Measurements from ENCODE around the gene CD7.
A peak's percentile ranks its signal among the peaks of the same experiment; 100 is the strongest.

Gene CD7

DNA sequence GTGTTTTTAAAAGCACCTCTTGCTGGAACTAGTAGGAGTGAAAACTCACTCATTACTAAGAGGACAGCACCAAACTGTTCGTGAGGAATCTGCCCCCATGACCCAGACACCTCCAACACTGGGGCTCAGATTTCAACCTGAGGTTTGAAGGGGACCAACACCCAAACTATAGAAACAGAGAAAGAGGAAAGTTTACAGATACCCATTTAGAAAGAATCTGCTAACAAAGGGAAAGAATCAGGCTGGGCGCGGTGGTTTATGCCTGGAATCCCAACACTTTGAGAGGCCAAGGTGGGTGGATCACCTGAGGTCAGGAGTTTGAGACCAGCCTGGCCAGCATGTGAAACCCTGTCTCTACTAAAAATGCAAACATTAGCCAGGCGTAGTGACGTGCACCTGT is 40.5 kb downstream of the CD7 start:
- TF ChIP-seq TAF1 (IDR thresholded peaks at IDR 0.05; ENCODE audit: low read depth) = no peak
- no peak for TF ChIP-seq CREB1 (IDR thresholded peaks at IDR 0.05; ENCODE audit: low read depth)
- no peak for TF ChIP-seq CEBPB (IDR thresholded peaks at IDR 0.05)
- TF ChIP-seq, protein P1, sequence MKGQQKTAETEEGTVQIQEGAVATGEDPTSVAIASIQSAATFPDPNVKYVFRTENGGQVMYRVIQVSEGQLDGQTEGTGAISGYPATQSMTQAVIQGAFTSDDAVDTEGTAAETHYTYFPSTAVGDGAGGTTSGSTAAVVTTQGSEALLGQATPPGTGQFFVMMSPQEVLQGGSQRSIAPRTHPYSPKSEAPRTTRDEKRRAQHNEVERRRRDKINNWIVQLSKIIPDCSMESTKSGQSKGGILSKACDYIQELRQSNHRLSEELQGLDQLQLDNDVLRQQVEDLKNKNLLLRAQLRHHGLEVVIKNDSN (IDR thresholded peaks at IDR 0.05) = no peak
- TF ChIP-seq, protein P2, sequence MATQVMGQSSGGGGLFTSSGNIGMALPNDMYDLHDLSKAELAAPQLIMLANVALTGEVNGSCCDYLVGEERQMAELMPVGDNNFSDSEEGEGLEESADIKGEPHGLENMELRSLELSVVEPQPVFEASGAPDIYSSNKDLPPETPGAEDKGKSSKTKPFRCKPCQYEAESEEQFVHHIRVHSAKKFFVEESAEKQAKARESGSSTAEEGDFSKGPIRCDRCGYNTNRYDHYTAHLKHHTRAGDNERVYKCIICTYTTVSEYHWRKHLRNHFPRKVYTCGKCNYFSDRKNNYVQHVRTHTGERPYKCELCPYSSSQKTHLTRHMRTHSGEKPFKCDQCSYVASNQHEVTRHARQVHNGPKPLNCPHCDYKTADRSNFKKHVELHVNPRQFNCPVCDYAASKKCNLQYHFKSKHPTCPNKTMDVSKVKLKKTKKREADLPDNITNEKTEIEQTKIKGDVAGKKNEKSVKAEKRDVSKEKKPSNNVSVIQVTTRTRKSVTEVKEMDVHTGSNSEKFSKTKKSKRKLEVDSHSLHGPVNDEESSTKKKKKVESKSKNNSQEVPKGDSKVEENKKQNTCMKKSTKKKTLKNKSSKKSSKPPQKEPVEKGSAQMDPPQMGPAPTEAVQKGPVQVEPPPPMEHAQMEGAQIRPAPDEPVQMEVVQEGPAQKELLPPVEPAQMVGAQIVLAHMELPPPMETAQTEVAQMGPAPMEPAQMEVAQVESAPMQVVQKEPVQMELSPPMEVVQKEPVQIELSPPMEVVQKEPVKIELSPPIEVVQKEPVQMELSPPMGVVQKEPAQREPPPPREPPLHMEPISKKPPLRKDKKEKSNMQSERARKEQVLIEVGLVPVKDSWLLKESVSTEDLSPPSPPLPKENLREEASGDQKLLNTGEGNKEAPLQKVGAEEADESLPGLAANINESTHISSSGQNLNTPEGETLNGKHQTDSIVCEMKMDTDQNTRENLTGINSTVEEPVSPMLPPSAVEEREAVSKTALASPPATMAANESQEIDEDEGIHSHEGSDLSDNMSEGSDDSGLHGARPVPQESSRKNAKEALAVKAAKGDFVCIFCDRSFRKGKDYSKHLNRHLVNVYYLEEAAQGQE (IDR thresholded peaks at IDR 0.05; ENCODE audit: low read depth) = no peak
- no peak for TF ChIP-seq YY1 (IDR thresholded peaks at IDR 0.05; ENCODE audit: low read depth)
- TF ChIP-seq, protein P3, sequence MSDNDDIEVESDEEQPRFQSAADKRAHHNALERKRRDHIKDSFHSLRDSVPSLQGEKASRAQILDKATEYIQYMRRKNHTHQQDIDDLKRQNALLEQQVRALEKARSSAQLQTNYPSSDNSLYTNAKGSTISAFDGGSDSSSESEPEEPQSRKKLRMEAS (IDR thresholded peaks at IDR 0.05) = no peak
- TF ChIP-seq FOXM1 (IDR thresholded peaks at IDR 0.05; ENCODE audit: borderline replicate concordance, low read depth) = no peak
- no peak for TF ChIP-seq EP300 (IDR thresholded peaks at IDR 0.05; ENCODE audit: borderline replicate concordance)
- TF ChIP-seq TCF12 (IDR thresholded peaks at IDR 0.05; ENCODE audit: low read depth) = no peak
- no peak for TF ChIP-seq TEAD4 (IDR thresholded peaks at IDR 0.05)
- TF ChIP-seq ZBTB7A (IDR thresholded peaks at IDR 0.05; ENCODE audit: low read depth) = no peak
- TF ChIP-seq EGR1 (IDR thresholded peaks at IDR 0.05) = no peak
- TF ChIP-seq RAD21 (IDR thresholded peaks at IDR 0.05; ENCODE audit: low read depth) = no peak
- TF ChIP-seq NFIC (IDR thresholded peaks at IDR 0.05) = no peak

DNA sequence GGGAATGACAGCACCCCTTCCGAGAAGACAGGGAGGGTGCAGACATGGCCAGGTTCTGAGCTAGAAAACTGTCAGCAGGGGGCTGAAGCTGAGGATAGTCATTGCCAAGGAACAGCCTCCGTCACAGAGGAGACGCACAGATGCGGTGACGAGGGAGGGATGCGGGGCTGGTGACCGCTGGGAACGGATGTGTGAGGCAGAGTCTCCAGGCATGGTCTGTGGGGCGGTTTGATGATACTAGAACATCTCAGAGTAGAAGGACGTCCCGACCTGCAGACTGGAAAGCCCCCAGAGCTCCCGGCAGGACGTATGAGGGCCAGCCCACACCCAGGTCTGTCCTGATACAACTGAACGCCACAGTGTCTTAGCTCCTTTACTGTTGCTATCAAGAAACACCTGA is 42.1 kb downstream of the CD7 start:
- TF ChIP-seq ZBTB7A (IDR thresholded peaks at IDR 0.05; ENCODE audit: low read depth) (no peak), FOXM1 (IDR thresholded peaks at IDR 0.05; ENCODE audit: borderline replicate concordance, low read depth) (no peak), NFIC (IDR thresholded peaks at IDR 0.05) (no peak)
- TF ChIP-seq, protein P1 (IDR thresholded peaks at IDR 0.05) = no peak

DNA sequence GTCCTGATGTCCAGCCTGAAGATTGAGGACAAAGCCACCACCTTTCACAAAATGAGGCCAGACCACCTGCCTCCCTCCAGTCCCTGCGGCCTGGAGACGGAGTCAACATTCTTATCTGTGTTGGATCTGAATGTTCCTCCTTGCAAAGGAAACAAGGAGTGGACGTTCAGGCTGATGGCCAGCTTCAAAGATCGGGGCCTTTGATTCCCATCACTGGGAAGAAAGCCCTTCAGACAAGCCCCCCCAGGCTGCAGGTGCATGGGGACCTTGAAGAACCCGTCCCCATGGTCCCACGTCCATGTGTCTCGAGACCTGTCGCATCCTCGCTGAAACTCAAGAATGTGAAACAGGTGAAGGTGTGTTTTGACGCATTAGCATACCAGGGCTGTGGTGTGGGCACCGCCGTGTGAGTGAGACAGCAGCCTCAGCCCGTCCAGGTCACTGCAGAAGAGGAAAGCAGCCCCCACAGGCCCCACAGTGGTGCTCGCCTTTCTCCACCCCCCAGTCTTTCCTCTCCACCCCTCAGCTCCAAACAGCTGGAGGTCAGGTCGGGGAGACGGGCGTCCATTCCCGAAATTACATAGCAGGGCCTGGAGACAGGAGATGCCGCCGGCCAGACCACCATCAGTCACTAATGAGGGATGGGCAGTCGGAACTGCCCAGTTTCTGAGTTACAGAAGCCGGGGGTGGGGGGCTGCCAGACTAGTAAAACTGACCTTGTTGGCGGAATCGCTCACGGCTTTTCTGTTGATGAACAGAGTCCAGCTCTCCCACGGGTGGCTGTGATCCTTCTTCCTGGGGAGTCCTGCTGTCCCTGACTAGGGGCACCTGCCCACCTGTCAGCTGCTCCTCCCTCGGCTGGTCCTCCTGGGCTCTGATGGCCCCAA is 43.0 kb downstream of the CD7 start:
- no peak for TF ChIP-seq NFIC (IDR thresholded peaks at IDR 0.05)
- no peak for TF ChIP-seq CREB1 (IDR thresholded peaks at IDR 0.05; ENCODE audit: low read depth)
- TF ChIP-seq, protein P2 (IDR thresholded peaks at IDR 0.05; ENCODE audit: low read depth) = no peak
- TF ChIP-seq FOXM1 (IDR thresholded peaks at IDR 0.05; ENCODE audit: borderline replicate concordance, low read depth) = no peak
- no peak for TF ChIP-seq EGR1 (IDR thresholded peaks at IDR 0.05)
- no peak for TF ChIP-seq YY1 (IDR thresholded peaks at IDR 0.05; ENCODE audit: low read depth)
- TF ChIP-seq, protein P1 (IDR thresholded peaks at IDR 0.05) = no peak
- no peak for TF ChIP-seq CEBPB (IDR thresholded peaks at IDR 0.05)
- no peak for TF ChIP-seq EP300 (IDR thresholded peaks at IDR 0.05; ENCODE audit: borderline replicate concordance)
- no peak for TF ChIP-seq ZBTB7A (IDR thresholded peaks at IDR 0.05; ENCODE audit: low read depth)
- TF ChIP-seq TAF1 (IDR thresholded peaks at IDR 0.05; ENCODE audit: low read depth) = no peak
- TF ChIP-seq RAD21 (IDR thresholded peaks at IDR 0.05; ENCODE audit: low read depth) = no peak
- TF ChIP-seq TCF12 (IDR thresholded peaks at IDR 0.05; ENCODE audit: low read depth) = no peak
- TF ChIP-seq, protein P3 (IDR thresholded peaks at IDR 0.05) = no peak
- no peak for TF ChIP-seq TEAD4 (IDR thresholded peaks at IDR 0.05)

DNA sequence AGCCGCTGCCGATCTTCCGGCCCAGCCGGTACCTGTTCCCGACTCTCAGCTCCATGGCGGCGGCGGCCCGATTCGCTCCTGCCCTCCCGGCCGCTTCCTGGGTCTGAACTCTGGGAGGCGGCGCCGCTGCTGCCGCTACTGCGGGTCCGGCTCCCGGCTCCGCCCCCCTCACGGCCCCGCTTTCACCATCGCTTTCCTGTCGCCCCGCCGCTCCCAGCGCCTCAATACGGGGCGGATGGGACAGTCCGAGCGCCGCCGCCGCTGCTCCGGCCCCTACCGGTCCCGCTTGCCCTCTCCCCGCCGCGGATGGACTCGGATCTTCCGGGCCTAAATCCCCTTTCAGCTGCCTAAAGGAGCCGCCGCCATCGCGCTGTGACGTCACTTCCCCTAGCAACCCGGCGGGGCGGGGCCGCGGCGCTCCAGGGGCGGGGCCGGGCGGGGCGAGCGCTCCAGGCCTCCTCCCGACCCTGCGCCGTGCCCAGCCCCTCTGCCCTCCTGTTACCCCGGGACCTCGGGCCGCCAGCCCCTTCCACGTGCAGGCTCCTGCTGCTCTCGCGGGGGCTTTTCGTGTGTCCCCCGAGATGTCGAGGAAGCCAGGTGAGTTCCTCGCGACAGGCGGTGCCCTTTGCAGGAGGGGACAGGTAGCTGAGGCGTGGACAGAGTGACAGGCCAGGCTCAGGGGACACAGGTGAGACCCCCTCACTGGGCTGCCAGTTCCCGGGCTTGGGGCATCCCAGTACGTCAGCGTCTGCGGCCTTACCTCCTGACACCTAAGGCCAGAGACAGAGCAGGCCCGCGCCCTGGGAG is 43.9 kb downstream of the CD7 start, which contains the start of gene CSNK1D:
Gene CSNK1D (minus strand): TSS at position 374 of the 807 bp plus-strand sequence. CDS start 319 bp downstream, at position 55.
- peak; percentile 91 for TF ChIP-seq ZBTB7A (IDR thresholded peaks at IDR 0.05; ENCODE audit: low read depth)
- no peak for TF ChIP-seq CEBPB (IDR thresholded peaks at IDR 0.05)
- TF ChIP-seq, protein P2 (IDR thresholded peaks at IDR 0.05; ENCODE audit: low read depth) = no peak
- TF ChIP-seq, protein P3 (IDR thresholded peaks at IDR 0.05) = peak; percentile 69
- no peak; the same call in 1 of the 2 replicates for TF ChIP-seq NFIC (IDR thresholded peaks at IDR 0.05)
- peak; percentile 91 for TF ChIP-seq YY1 (IDR thresholded peaks at IDR 0.05; ENCODE audit: low read depth)
- TF ChIP-seq, protein P1 (IDR thresholded peaks at IDR 0.05) = no peak
- peak; percentile 78 for TF ChIP-seq CREB1 (IDR thresholded peaks at IDR 0.05; ENCODE audit: low read depth)
- peak; percentile 61; the same call in 1 of the 2 replicates for TF ChIP-seq TCF12 (IDR thresholded peaks at IDR 0.05; ENCODE audit: low read depth)
- TF ChIP-seq RAD21 (IDR thresholded peaks at IDR 0.05; ENCODE audit: low read depth) = no peak
- no peak; the same call in 1 of the 2 replicates for TF ChIP-seq TEAD4 (IDR thresholded peaks at IDR 0.05)
- no peak for TF ChIP-seq FOXM1 (IDR thresholded peaks at IDR 0.05; ENCODE audit: borderline replicate concordance, low read depth)
- TF ChIP-seq EGR1 (IDR thresholded peaks at IDR 0.05) = 0 out of 2 replicates have a peak, but pooled peaks have one; percentile 6
- peak; percentile 70; the same call in 1 of the 2 replicates for TF ChIP-seq EP300 (IDR thresholded peaks at IDR 0.05; ENCODE audit: borderline replicate concordance)
- TF ChIP-seq TAF1 (IDR thresholded peaks at IDR 0.05; ENCODE audit: low read depth) = peak; percentile 90

All from Ishikawa (cell line).